NCI-H2227 treated with DMSO at 0.1 percent for 48 hours (cell line): ENCODE results near the gene ZBTB7C.
A peak's percentile ranks its signal among the peaks of the same experiment; 100 is the strongest.

ENCODE experiments used
- DNase-seq: peaks from one replicate; lab custom pipeline; 2025; lab: John Stamatoyannopoulos, UW

The ZBTB7C gene

DNA sequence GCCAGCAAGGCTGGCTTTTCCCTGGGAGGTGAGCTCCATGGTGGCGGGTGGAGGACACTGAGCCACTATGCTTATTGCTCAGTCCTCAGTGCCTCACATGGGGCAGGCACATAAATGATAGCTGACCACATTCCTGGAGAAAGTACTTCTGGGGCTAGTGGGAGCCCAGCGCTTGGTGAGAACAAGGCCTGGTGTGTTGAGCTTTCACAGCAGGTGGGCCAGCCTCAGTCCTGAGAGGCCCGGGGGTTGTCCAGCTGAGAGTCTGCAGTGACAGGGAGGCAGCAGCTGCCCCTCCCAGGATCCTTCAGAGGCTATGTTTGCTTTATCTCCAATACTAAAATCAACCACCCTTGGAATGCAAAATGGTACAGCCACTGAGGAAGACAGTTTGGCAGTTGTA, 217.7 kb downstream of the ZBTB7C start:
- no peak for DNase-seq

DNA sequence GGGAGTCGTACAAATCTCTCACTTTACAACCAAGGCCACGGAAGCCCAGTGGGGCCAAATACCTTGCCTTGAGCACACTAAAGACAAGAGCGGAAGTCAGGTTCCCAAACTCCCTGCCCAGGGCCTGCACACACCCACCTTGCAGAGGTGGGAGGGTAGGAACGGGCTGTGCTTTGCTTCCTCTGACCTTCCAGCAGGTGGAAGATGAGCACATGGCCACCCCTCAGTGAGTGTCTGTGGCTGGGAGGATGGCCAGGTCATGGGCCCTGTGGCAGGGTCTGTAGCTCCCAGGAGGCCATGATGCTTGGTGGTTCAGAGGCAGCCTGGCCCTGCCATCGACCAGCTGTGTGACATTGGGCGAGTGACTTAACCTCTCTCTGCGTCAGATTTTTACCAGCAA, 218.2 kb downstream of the ZBTB7C start:
- no peak for DNase-seq

DNA sequence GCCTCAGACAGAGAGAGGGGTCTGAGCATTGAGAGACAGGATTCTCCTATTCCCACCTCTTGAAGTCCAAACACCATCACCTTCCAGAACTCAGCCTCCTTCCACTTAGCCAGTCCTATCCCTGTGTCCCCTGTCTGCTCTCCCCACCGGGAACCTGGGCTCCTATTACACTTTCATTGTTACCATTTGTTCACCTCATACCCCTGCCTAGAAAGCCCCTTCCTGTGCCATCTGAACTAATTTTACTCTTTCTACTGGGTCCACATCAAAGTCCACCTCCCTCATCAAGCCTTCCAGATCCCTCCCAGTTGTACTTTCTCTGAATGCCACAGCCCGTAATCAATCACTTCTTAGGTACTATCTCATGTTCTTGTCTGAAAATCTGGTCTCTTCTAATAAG, 220.6 kb downstream of the ZBTB7C start:
- no peak for DNase-seq

DNA sequence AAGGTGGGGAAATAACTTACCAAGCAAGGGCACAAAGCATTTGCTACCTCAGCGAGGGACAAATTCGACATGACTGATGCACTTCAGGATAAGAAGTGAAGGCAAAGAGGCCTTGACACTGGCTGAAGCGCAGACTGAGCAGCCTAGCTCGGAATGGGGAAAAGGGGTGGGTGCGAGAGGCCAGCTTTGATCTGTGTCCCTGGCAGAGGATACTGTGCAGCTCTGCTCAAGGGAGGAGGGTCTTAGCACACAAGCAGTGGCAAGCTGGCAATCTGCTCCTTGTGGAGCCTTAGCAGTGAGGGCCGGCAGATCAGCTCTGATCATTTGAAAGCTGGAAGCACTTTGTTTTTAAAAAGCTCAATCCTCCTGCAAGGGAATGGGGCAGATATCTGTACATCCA, 222.3 kb downstream of the ZBTB7C start:
- peak; percentile 43 for DNase-seq

DNA sequence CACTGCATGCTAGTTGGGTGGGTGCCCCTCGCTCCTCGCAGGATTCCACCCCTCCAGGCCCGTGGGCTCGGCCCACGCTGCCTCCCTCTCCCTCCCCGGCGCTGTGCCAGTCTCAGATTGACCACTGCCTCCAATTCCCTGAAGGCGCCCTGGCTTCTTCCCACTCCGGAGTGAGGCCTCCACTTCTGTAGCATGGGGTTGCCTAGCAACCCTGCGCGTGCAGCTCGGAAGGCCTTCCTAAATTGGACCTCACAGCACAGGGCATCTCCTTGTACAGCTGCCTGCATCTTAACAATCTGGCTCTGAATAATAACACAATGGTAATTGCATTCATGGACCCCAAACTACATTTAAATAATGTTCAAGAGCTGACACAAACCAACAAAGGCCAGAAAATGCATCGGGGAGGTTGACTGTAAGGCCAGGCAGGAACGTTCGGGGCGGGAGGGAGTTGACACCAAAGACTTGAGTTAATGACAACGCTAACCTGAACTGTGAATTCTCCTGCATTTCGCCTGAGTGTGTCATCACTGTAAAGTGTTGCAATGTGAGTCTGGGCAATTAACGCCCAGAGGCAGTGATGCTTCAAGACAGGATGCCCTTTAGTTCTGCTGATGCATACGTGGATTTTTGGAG, 222.9 kb downstream of the ZBTB7C start:
- peak; percentile 72 for DNase-seq

DNA sequence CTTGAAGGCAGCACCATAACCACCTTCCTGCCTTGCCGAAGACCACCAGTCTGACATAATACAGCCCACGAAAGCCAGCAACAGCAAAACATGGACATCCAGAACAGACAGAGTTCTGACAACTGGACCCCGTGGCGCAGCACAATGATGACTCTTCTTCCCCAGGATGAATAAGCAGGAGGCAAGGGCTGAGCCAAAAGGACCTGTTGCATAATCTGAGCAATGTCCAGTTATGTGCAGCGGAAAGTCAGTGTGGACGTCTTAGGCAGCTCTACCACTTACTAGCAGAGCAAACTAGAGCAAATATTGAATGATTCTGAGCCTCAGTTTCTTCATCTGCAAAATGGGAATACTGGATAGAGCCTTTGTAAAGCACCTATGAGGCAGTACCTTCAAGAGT, 225.1 kb downstream of the ZBTB7C start:
- DNase-seq, result no peak

DNA sequence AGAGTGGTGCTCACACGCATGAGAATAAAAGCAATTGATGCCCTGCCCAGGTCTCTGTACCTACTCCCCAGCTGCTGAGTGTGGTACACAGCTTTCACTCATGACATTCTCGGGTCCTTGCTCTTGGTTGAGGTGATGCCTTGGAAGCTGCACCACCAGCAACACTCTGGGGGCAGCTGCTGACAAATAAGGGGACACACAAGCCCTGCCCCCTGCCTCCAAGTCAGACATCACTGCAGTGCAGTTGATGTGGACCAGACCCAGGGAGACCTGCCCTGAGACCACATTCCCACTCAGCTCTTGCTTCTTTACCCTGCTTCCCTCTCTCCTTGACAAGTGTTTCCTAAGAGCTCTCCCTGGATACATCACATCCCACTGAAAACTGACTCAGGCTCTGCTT, 225.6 kb downstream of the ZBTB7C start:
- DNase-seq, result no peak

DNA sequence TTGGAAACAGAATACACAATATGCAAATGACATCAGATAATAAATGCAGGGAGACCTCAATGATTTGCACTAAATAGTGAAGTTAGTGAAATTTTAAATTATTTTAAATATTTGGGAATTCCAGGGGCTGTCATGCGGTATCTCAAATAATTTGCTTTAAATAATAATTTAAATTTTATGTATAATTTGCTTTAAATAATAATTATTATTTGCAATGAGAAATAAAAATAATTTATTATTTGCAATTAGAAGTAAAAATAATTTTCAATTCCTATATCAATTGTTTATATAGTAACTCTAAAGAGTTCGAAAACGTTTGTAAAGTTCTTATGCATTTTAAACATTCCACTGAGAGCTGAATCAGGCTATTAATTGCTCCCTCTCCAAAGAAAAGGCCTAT, 226.4 kb downstream of the ZBTB7C start:
- DNase-seq, result no peak

DNA sequence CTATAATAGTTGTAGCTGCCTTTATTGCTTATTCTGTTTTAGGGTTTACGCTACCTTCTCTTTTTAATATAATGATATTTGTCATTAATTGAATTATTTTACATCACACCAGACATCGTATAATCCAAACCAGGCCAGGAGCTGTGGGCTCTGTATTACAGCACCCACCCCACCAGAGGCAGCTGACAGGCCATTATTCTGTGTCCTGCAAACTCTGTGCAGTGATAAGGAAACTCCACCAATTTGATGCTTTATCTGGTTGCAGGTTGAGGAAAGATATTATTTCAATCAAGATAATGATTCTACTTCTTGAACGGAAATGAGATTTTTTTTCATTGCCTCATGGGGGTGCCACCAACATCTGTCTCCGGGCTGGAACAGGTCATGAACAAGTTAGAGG, 227.3 kb downstream of the ZBTB7C start:
- no peak for DNase-seq

DNA sequence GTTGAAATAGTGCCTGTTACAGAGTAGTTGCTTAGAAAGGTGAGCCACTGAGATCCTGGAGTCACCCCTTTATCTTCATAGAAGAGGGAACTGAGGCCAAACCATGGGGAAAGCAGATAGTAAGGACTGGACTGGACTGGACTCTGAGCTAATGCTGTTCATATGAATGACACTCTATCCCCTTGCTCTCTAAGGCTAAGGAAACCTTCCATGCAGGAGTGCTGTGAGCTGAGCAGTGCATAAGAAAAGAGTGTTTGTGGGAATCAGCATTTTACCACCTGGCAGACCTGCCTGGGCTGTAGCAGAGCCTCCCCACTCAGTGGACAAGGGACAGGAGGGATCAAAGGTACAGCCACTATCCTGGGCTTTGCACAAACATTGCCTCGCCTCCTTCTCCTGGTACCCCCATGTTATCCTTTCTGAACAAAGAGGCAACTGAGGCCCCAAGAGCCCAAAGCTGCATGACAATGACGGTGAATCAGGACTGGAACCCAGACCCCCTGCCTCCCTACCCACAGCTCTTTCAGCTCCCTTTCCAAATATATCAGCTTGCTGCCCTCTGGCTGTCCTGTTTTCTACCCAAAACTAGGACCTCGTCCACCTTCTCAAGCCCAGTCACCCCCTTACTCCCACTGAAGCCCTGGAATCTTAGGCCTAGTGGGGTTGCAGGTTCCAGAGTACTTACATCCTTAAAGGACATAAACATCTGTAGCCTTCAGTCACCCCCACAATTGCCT, 227.9 kb downstream of the ZBTB7C start:
- DNase-seq, result no peak

DNA sequence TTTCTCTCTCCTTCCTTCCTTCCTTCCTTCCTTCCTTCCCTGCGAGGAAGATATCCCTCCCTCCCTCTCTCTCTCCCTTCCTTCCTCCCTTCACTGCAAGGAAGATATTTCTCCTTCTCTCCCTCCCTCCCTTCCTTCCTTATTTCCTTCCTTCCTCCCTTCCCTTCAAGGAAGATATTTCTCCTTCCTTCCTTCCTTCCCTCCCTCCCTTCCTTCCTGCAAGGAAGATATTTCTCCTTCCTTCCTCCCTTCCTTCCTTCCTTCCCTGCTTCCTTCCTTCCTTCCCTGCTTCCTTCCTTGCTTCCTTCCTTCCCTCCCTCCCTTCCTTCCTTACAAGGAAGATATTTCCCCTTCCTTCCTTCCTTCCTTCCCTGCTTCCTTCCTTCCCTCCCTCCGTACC, 229.5 kb downstream of the ZBTB7C start:
- no peak for DNase-seq

DNA sequence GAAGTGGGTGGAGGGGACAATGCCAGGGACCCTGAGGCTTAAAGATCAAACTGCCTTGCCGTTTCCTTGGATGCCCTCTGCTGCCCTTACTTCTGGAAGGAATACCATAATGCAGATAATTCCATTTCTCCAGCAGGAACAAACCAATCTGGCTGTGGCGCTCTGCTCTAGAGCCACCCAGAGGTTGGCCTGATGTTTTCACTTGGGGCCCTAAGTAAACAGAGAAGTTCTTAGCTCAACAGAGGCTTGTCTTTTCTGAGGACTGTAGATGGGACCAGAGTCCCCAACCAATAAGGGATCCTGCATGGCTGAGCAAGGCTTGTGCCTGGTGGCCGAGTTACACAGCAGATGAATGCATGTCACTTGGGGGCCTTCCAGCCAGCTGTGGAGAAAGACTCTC, 230.2 kb downstream of the ZBTB7C start:
- no peak for DNase-seq

DNA sequence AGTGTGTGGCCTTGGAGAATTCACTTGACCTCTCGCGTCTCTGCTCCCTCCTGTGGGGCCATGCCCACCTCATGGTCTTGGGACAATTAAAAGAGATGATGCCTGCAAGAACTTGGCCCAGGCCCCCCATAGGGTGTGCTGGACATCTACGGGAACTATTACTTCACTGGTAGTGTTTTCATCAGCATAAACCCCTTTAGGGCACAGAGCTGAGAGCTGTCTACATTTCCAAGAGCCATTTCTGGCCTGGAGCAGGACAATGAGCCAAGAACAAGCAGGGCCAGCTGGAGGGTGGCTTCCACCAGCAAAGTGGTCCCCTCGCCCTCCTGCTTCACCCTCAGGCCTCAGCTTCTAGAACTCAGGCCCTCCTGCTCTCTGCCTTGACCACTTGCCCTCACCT, 232.3 kb downstream of the ZBTB7C start:
- no peak for DNase-seq

DNA sequence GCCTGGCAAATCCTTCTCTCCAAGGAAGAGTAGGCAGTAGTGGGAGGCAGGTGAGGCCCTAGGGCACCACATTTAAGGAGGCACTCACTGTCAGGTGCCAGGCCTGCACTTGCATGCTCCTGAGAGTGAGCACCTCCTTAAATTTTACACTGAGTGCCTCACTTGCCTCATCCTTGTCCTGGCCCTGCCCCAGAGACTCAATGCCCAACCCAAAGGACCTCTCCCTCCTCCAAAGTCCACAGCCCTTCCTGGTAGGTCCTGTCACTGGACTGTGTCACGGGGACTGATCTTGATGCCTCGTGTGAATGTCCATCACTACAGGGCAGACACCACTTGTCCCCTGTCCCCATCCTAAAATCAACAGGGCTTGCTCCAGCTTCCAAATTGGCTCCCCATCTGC, 235.6 kb downstream of the ZBTB7C start:
- no peak for DNase-seq

DNA sequence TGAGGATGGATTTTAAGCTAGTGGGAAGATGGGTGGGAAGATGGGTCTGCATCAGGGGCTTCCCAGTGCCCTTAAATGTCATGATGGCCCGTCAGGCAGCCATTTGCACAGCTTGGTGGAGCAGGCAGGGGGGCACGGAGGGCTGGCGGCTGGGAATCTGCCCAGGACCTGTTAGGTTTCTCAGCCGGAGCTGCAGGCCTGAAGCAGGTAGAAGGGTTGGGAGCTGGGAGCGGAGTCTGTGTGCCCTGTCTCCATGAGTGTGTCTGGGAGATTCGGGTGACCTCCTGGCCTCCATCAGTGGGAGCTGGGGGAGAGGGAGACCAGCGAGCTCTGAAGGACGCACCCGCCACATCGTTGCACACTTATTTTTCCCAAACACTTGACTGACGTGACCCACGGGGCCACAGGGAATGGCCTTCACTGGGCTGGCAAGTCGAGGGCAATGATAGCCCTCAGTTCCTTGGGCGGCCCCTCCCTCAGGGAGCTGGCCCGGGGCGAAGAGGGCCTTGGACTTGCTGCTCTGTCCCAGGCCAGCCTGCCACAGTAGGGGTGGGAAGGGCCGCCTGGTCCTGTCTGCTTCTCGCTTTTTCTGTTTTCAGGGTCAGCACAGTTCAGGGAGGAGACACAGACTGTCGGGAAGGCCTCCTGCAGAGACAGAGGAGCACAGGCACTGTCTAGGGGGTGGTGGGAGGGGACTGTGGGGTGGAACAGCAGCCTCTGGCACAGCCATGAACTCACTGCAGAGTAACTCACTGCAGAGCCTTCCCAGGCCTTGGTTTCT, 236.8 kb downstream of the ZBTB7C start:
- no peak for DNase-seq

DNA sequence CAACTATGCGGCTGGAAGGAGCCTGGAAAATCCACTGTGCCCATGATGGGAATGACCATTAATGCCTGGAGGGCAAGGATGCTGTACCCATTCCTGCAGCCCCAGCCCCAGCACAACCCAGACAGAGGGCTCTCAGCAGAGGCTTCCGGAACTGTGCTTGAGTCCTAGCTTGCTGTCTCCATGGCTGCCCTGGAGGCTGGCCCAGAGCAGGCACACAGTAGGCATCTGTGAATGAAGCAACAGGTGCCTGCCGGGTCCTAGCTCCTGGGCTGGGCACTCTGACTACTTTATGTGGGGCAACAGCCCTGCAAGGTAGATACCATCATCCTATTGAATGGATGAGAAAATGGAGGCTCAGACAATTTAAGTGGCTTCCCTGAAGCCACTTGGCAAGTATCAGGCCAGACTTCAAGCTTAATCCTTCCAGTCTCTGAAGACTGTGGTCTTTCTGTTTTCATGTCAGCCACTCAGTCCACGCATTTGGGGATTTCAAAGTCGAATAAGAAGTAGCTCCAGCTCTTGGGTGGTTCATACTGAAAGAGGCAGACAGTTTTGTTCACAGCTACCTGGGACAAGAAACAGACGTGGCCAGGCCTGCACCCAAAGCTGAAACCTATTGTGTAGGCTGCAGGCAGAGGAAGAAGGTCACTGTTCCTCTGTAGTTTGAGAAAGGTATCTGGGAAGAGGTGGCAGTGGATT, 237.5 kb downstream of the ZBTB7C start:
- DNase-seq, result no peak

DNA sequence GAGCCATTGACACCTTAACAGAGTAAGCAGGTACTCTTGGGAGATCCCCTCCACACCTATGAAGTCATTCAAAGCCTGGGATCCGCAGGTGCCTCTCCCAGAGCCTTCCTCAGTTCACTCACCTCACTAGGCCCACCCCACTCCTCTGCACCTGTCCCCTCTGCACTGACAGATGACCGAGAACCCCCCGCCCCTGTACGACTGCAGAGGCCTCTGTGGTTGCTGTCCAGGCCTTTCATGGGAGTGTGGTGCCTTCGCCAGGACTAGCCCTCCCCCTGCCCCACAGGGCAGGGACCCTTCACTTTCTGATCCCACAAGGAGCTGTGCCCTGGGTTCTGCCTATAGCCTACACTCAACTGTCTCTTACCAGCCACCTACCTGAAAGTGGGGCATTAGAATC, 238.5 kb downstream of the ZBTB7C start:
- no peak for DNase-seq

DNA sequence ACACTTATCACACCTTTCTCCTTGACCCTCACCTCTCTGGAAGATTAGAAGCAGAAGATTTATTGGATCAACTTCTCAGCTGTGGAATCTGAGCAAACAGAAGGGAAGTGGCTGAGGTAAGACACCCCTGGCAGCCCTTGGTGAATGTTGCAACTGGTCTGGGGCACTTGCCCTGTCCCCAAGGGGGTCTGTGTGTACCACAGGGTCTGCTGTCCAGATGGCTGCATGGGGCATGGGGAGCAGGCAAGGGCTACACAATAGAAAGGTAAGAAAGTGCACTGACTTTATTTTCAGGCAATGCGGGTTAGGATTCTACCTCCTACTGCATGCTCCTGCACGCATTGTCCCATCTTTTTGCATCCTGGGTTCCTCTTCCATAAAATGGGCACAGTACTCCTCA, 240.3 kb downstream of the ZBTB7C start:
- no peak for DNase-seq

DNA sequence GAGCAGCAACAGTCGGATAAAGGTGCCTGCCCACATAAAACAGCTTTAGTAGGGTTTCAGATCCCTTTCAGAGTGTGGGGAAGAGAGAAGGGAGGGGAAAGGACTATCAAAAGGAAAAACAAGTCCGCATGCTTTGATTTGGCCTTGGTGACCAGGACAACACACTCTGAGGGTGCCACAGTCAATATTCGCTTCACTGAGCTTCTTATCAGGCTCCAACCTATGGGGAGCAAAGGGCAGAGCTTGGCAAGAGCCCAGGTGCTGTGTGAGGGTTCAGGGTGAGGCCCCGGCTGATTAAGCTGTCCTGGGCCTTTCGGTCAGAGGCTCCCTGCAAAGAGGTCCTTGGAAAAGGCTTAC, 241.3 kb downstream of the ZBTB7C start:
- DNase-seq, result no peak

DNA sequence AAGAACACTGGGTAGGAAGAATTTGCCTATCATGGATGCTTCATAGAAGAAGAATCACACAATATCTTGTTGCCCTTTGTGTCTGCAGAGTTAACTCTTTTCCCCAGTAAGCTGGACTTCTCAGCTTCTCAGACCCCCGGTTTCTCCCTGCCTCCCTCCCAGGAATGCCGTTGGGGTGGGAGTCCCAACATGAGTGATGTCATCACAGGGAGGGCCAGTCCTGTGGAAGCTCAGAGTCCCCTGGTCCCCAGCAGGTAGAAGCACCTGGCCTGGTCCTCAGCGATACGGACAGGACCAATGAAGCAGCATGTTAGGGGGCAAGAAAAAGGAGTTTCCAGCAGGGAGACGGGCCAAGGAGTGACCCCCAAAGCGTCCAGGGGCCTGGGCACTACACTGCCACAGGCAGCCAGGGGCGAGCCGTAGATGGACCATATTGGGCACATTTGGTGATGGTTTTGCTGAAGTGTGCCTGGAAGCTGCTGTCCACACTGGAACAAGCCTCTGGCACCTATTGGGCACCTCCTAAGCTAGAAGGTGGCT, 242.8 kb downstream of the ZBTB7C start:
- DNase-seq, result no peak

DNA sequence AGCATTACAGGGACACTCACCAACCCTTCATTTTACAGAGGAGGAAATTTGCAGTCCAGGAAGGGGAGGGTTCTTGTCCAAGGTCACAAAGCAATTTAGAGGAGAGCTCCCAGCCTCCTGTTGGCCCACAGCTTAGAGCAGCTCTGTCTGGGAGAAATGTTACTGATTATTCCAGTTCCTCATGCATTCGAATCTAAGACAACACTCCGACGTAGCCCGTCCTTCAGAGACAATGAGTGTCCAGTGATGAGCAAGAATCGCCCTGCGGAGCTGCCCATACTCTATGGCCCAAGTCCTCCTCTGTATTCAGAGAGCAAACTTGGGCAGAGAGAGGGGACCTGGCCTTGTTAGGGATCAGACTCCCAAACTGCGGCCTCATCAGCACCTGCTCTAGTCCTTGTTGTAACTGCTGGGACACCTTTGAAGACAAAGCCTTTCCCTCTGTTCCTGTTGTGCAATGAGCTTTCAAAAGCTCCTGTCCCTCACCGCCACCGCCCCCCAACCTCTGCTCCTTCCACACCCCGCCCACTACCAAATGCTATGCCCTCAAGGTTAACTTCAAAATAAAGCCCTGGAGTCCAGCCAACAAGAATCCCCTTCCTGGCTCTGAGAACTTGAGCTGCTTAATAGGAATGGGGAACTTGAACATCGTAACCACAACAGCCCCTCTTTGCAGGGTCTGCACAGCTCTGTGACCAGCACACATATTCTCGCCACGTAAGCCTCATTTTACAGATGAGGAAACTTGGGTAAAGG, 243.9 kb downstream of the ZBTB7C start:
- no peak for DNase-seq

DNA sequence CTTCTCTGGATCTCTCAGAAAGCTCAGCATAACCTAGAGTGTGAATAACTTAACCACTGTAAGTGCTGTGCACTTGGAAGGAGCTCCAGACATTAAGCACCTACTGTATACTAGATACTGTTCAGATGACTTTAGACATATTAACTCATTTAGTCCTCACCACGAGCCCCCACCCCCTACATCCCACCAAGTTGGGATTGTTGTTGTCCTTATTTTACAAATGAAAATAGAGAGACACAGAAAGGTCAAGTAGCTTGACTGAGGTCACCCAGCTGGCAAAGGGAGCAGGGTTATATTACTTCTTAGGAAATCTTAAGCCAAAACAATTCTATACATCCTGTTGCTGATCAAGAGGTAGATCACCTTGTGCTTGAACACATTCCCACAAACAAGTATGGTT, 244.5 kb downstream of the ZBTB7C start:
- no peak for DNase-seq
